Measurements from ENCODE around the gene TGFB3.

Gene TGFB3

DNA sequence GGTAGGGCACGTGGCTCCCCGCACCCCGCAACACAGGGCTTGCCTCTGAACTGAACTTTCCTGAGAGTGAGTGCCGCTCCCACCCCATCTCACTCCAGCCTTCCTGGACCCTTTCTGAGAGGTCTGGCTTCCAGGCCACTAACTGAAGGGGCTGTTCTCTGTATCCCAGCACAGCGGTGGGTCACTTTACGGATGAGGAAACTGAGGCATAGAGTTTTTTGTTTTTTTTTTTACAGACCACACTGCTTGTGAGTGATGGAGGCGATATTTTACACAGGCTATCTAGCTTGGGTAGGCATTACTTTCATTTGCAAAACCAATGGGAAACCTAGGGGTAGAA, 1.2 kb upstream of the TGFB3 start:
- no peak for DNase-seq (ENCODE audit: low read depth, low spot score)
- TF ChIP-seq, protein P1, sequence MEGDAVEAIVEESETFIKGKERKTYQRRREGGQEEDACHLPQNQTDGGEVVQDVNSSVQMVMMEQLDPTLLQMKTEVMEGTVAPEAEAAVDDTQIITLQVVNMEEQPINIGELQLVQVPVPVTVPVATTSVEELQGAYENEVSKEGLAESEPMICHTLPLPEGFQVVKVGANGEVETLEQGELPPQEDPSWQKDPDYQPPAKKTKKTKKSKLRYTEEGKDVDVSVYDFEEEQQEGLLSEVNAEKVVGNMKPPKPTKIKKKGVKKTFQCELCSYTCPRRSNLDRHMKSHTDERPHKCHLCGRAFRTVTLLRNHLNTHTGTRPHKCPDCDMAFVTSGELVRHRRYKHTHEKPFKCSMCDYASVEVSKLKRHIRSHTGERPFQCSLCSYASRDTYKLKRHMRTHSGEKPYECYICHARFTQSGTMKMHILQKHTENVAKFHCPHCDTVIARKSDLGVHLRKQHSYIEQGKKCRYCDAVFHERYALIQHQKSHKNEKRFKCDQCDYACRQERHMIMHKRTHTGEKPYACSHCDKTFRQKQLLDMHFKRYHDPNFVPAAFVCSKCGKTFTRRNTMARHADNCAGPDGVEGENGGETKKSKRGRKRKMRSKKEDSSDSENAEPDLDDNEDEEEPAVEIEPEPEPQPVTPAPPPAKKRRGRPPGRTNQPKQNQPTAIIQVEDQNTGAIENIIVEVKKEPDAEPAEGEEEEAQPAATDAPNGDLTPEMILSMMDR (IDR thresholded peaks at IDR 0.05; ENCODE audit: low read depth, low read length): no peak
- in situ Hi-C loops (cut with HindIII; ENCODE audit: low sequenced_read_pairs): no loop called here
- H3K4me3 ChIP-seq (ENCODE audit: low read depth, low read length): peak overlapping the region; percentile 55

DNA sequence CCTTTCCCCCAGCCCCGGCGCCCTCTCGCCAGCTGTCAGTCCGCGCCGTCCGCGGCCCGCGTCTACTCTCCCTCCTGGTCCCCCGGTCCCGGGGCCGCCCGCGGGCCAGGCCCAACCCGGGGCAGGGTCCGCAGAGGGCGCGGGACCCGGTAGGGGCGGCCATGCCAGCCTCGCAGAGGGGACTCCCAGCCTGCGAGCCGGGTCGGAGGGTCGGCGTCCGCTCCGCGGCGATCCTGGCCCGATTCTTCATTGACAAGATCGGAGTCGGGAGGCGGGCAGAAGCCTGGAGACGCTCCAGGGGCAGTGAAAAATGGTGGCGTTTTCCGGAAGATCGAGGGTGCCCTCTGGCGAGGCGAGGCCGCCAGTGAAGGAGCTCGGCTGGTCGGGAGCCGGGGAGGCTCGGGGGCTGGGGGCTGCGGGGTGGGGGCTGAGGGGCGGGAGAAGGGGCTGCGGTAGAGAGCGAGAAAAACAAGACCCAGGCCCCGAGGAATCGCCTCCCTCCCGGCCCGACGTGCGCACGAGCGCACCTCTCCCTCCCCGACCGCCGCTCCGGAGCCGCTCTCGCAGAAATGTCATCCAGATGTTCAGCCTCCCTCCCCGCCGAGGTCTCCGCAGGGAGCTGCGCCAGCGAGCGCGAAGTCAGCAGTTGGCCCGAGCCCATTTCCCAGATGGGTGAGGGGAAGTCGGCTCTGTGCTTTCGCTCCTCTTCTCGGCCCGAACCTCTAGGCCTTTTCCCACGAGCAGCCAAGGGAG, 647 bp upstream of the TGFB3 start:
- DNase-seq (ENCODE audit: low read depth, low spot score): peak; percentile 84
- H3K4me3 ChIP-seq (ENCODE audit: low read depth, low read length): peak overlapping the region; percentile 55
- TF ChIP-seq, protein P1 (IDR thresholded peaks at IDR 0.05; ENCODE audit: low read depth, low read length): peak; percentile 69
- in situ Hi-C loops (cut with HindIII; ENCODE audit: low sequenced_read_pairs): no loop called here

DNA sequence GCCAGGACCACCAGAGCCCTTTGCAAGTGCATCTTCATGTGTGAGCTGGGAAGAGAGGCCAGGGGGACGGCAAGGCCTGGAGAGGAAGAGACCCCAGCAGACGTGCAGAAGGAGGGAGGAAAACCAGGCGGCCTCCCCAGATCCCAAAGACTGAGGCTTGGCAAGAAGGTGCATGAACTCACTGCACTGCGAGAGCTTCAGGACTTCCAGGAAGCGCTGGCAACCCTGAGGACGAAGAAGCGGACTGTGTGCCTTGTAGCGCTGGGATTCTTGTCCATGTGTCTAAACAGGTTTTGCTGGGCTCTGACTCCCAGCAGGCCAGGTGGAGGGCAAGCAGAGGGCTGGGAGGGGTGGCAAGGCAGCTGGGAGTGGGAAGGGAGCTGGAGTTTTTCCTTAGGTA, 939 bp downstream of the TGFB3 start:
- no peak for DNase-seq (ENCODE audit: low read depth, low spot score)

DNA sequence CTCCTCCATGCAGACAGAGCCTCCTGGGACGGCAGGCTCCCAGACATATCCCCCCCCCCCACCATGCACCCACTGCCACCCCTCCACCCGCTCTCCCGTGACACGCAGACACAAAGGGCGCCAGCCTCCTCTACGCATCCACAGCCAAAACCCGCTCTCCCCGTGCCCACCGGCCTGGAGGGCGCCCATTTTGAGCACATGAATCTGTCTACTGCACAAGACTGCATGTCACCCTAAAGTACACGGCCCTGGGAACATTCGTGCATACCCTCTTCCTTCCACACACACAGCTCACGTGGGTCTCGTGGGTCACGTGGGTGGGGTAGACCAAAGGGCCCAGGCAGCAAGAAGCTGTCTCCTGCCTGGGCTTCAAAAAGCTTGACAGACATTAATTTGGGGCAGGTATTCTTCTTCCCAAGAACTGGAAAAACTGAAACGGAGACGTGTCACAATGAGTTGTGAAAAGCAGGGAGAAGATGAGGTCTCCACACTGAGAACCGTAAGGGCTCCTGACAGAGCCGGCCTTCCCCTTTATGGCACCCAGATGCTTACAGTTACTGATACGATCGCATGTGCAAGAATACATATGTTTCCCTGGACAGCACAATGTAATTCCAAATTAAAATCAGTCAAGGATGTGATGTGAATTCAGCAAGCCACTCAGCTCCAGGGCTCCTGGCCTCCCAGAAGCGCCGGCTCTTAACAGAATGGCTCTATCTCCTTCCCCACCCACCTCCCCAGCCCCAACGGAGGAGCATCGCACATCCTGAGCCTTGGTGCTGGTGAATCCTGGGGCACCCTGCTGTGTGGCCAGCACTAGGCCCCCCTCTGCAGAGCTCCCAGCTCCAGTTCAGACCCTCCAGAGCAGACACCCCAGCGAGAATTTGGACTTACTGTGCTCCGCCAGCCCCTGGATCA, 1.9 kb downstream of the TGFB3 start:
- TF ChIP-seq, protein P1 (IDR thresholded peaks at IDR 0.05; ENCODE audit: low read depth, low read length): no peak
- in situ Hi-C loops (cut with HindIII; ENCODE audit: low sequenced_read_pairs): no loop called here

More for the DNA sequence above, 939 bp downstream of the TGFB3 start:
- in situ Hi-C loops (cut with HindIII; ENCODE audit: low sequenced_read_pairs): no loop called here
- peak overlapping the region; percentile 55 for H3K4me3 ChIP-seq (ENCODE audit: low read depth, low read length)
- TF ChIP-seq, protein P1 (IDR thresholded peaks at IDR 0.05; ENCODE audit: low read depth, low read length): no peak

DNA sequence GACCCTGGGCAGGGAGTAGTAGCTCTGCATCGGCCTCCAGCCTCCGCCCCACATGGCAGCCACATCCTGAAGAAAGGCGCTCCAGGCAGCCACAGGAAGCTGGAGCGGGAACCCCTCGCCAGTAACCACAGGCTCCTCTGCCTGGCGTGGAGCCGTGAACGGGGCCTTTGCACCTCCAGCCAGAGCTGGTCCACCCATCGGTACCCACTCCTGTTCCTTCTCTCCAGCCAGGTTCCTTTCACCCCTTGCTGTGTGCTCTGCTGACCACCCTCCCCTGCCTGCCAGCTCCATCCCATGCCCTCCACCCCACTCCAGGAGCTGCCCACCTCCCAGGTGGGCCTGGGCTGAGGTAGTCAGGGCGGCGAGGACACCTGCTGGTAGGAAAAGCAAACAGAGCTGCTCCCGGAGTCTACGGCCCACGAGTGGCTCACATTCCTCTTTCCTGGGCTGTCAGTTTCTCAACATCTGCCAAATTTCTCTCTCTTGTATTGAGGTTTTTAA, 2.7 kb downstream of the TGFB3 start:
- in situ Hi-C loops (cut with HindIII; ENCODE audit: low sequenced_read_pairs): no loop called here
- peak; percentile 47 for DNase-seq (ENCODE audit: low read depth, low spot score)

More for the DNA sequence above, 1.9 kb downstream of the TGFB3 start:
- no peak for DNase-seq (ENCODE audit: low read depth, low spot score)
- H3K4me3 ChIP-seq (ENCODE audit: low read depth, low read length): peak overlapping the region; percentile 55

DNA sequence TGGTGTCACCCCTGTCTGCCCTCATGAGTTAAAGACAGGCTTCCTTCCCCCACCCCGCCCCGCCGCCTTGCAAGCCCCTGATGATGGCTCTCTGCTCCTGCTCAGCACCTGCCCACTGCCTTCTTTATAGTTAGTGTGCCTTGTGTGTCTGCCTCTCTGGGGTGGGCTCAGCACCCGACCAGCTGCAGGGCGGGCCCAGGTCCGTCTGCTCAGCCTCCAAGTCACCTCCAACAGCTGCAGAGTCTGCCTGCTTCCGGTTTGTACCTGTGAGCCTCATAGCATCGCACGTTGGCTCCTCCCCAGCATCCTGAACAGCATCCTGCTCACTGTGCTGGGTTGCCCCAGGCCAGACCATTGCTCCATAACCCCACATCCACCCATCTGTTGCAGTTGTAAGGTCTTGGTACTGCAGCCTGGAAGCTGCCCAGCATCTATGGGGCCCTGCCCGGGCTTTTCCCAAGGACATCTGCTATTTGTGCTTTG, 3.5 kb downstream of the TGFB3 start:
- TF ChIP-seq, protein P1 (IDR thresholded peaks at IDR 0.05; ENCODE audit: low read depth, low read length): no peak
- no peak overlapping the region for H3K4me3 ChIP-seq (ENCODE audit: low read depth, low read length)
- DNase-seq (ENCODE audit: low read depth, low spot score): no peak
- in situ Hi-C loops (cut with HindIII; ENCODE audit: low sequenced_read_pairs): no loop called here

More for the DNA sequence above, 2.7 kb downstream of the TGFB3 start:
- TF ChIP-seq, protein P1 (IDR thresholded peaks at IDR 0.05; ENCODE audit: low read depth, low read length): peak; percentile 76
- H3K4me3 ChIP-seq (ENCODE audit: low read depth, low read length): peak overlapping the region; percentile 55

Data from astrocyte of the spinal cord (primary cell).